ENCODE results near the gene ADRA1B. TPM values are rescaled to one million over a fixed set of nuclear protein-coding genes. Genes with fewer than 3 reads are reported as not detected.
A peak's percentile ranks its signal among the peaks of the same experiment; 100 is the strongest.

Gene ADRA1B
- total RNA-seq, 1 donor from 2014 or later, result 0.66 TPM

- Mint-ChIP-seq H3K36me3 (ENCODE audit: unreplicated experiment) (no peaks in the 10 kb centered on the region), H3K27me3 (ENCODE audit: unreplicated experiment) (peaks cover 20% of the 10 kb centered on the region), H3K9me3 (ENCODE audit: unreplicated experiment) (peaks cover 1% of the 10 kb centered on the region), H3K4me1 (ENCODE audit: low read depth, unreplicated experiment) (peaks cover 8% of the 10 kb centered on the region), H3K4me3 (ENCODE audit: unreplicated experiment) (no peak overlapping the region), H3K27ac (ENCODE audit: unreplicated experiment) (no peak overlapping the region)
- no peak for DNase-seq
- TF ChIP-seq CTCF (IDR thresholded peaks at IDR 0.05; ENCODE audit: partially characterized antibody, unreplicated experiment), result no peak
Observed at GRCh38 chr5:159913048-159913447, 3.2 kb upstream of the ADRA1B start.

DNA sequence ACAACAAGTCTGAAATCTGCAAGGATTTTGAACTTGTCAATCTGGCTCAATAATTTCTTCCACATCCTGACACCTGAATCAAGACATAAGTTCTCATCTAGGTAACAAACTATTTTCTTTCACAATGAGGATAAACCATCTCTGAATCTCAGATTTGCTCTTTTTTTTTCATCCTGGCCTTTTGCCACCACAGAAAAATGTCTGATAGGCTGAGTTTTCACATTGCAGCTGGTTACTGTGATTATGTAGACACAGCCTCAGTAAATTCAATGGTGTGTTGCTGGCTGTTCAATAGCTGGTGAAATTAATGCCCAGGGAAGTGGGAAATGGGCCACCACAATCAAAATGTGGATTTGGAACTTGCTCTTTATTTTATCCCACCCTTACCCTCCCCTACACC is 2.8 kb upstream of the ADRA1B start:
- no peak for DNase-seq
- no peak for TF ChIP-seq CTCF (IDR thresholded peaks at IDR 0.05; ENCODE audit: partially characterized antibody, unreplicated experiment)
- peaks cover 10% of the 10 kb centered on the region for H3K4me1 Mint-ChIP-seq (ENCODE audit: low read depth, unreplicated experiment)
- H3K4me3 Mint-ChIP-seq (ENCODE audit: unreplicated experiment), result no peak overlapping the region
- H3K9me3 Mint-ChIP-seq (ENCODE audit: unreplicated experiment), result peaks cover 1% of the 10 kb centered on the region
- H3K27ac Mint-ChIP-seq (ENCODE audit: unreplicated experiment), result no peak overlapping the region
- peaks cover 20% of the 10 kb centered on the region for H3K27me3 Mint-ChIP-seq (ENCODE audit: unreplicated experiment)
- no peaks in the 10 kb centered on the region for H3K36me3 Mint-ChIP-seq (ENCODE audit: unreplicated experiment)

DNA sequence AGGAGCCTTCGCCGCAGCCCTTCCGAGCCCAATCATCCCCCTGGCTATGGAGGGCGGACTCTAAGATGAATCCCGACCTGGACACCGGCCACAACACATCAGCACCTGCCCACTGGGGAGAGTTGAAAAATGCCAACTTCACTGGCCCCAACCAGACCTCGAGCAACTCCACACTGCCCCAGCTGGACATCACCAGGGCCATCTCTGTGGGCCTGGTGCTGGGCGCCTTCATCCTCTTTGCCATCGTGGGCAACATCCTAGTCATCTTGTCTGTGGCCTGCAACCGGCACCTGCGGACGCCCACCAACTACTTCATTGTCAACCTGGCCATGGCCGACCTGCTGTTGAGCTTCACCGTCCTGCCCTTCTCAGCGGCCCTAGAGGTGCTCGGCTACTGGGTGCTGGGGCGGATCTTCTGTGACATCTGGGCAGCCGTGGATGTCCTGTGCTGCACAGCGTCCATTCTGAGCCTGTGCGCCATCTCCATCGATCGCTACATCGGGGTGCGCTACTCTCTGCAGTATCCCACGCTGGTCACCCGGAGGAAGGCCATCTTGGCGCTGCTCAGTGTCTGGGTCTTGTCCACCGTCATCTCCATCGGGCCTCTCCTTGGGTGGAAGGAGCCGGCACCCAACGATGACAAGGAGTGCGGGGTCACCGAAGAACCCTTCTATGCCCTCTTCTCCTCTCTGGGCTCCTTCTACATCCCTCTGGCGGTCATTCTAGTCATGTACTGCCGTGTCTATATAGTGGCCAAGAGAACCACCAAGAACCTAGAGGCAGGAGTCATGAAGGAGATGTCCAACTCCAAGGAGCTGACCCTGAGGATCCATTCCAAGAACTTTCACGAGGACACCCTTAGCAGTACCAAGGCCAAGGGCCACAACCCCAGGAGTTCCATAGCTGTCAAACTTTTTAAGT is 819 bp downstream of the ADRA1B start:
- Mint-ChIP-seq H3K9me3 (ENCODE audit: unreplicated experiment) (peaks cover 4% of the 10 kb centered on the region), H3K27me3 (ENCODE audit: unreplicated experiment) (peaks cover 20% of the 10 kb centered on the region)

DNA sequence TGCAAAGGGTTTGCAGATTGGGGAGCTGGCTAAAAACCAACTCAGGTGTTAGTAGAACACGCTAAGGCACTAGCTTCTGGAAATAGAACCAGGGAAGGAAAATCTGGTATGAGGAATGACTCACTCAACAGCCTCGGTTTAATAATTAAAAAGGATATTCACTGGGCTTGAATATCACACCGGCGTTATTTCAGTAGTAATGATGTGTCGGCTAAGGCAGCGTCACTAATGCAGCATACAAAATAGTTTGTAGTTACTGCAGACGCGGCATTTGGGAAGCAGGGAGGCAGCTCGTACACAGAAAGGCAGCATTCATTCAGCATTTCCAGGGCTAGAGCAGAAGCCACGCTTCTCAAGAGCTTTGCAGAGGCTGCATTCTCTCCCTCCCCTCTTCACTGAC is 1.7 kb downstream of the ADRA1B start:
- Mint-ChIP-seq H3K4me1 (ENCODE audit: low read depth, unreplicated experiment) (peaks cover 12% of the 10 kb centered on the region), H3K4me3 (ENCODE audit: unreplicated experiment) (peak overlapping the region; percentile 33), H3K27me3 (ENCODE audit: unreplicated experiment) (peaks cover 20% of the 10 kb centered on the region), H3K36me3 (ENCODE audit: unreplicated experiment) (no peaks in the 10 kb centered on the region), H3K9me3 (ENCODE audit: unreplicated experiment) (peaks cover 4% of the 10 kb centered on the region), H3K27ac (ENCODE audit: unreplicated experiment) (no peak overlapping the region)
- no peak for TF ChIP-seq CTCF (IDR thresholded peaks at IDR 0.05; ENCODE audit: partially characterized antibody, unreplicated experiment)
- DNase-seq, result no peak

More for the DNA sequence above, 819 bp downstream of the ADRA1B start:
- peaks cover 12% of the 10 kb centered on the region for H3K4me1 Mint-ChIP-seq (ENCODE audit: low read depth, unreplicated experiment)
- no peak for DNase-seq
- no peaks in the 10 kb centered on the region for H3K36me3 Mint-ChIP-seq (ENCODE audit: unreplicated experiment)
- H3K4me3 Mint-ChIP-seq (ENCODE audit: unreplicated experiment), result peak overlapping the region; percentile 67
- TF ChIP-seq CTCF (IDR thresholded peaks at IDR 0.05; ENCODE audit: partially characterized antibody, unreplicated experiment), result no peak
- H3K27ac Mint-ChIP-seq (ENCODE audit: unreplicated experiment), result no peak overlapping the region

DNA sequence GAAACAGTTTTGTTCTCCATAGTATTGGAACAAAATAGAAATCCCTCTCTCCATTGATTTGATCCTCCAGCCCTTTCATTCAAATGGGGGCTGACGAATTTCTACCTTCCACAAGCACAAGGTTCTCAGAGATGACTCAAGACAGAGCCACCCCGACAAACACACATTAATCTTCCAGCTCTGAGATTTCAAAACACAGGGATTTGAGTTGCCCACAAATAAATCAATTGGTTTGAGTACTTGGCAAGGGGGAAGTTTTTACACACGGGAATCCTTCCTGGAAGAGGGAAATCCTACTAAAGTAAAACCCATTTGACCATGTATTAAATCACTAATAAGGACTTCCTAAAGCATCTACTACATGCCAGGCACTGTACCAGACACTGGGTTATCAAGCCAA is 5.4 kb downstream of the ADRA1B start:
- Mint-ChIP-seq H3K9me3 (ENCODE audit: unreplicated experiment) (peaks cover 4% of the 10 kb centered on the region), H3K27me3 (ENCODE audit: unreplicated experiment) (peaks cover 8% of the 10 kb centered on the region), H3K4me3 (ENCODE audit: unreplicated experiment) (no peak overlapping the region), H3K4me1 (ENCODE audit: low read depth, unreplicated experiment) (peaks cover 7% of the 10 kb centered on the region), H3K36me3 (ENCODE audit: unreplicated experiment) (no peaks in the 10 kb centered on the region), H3K27ac (ENCODE audit: unreplicated experiment) (no peak overlapping the region)
- no peak for DNase-seq
- no peak for TF ChIP-seq CTCF (IDR thresholded peaks at IDR 0.05; ENCODE audit: partially characterized antibody, unreplicated experiment)
